Panc1 (cell line): ENCODE results near the gene ENTPD8. TPM values are rescaled to one million over a fixed set of nuclear protein-coding genes. Genes with fewer than 3 reads are reported as not detected.

Experiments used
- ATAC-seq: fragments of 200-7000 bp; cut with Tn5 transposase; 2 replicates; pipeline ENCODE4 v1.9.1; 2020; ENCODE audit warnings: mild to moderate bottlenecking, moderate library complexity
- Bru-seq: library from RNA; stranded (reverse); fragments of 400-500 nt; gene quantifications from one replicate; lab custom pipeline; 2021; lab: Mats Ljungman, UMichigan
- BruChase-seq, 2 experiments: library from RNA; stranded (reverse); fragments of 400-500 nt; gene quantifications; one replicate each; lab custom pipeline; 2021; lab: Mats Ljungman, UMichigan
- BruUV-seq: library from RNA; stranded (reverse); fragments of 400-500 nt; replicated peaks from 2 replicates; lab custom pipeline; 2021; lab: Mats Ljungman, UMichigan
- CTCF ChIA-PET: fragments of 300-600 bp; sonication (Branson Sonifier 250); formaldehyde crosslinking; loops from one replicate; lab custom pipeline; 2022; ENCODE audit warnings: antibody characterized with exemption; lab: Charles Lee
- POLR2A ChIA-PET: fragments of 300-600 bp; sonication (Branson Sonifier 250); formaldehyde crosslinking; loops from one replicate; lab custom pipeline; 2022; ENCODE audit warnings: antibody characterized with exemption; lab: Charles Lee
- DNase-seq: peaks from one replicate; pipeline ENCODE4 v3.0.0-alpha.2; 2010; ENCODE audit warnings: low read depth, low spot score
- H3K27ac ChIP-seq: 2 replicates; pipeline ENCODE4 v1.5.1; 2011; ENCODE audit warnings: mild to moderate bottlenecking, low read length, inconsistent platforms
- H3K27me3 ChIP-seq: fragments of 200-500 bp; sonication (Bioruptor generic); 2 replicates; pipeline ENCODE4 v1.6.0; 2014; ENCODE audit warnings: low read length, inconsistent platforms; ENCODE audit not compliant: control insufficient read depth, insufficient read depth
- H3K36me3 ChIP-seq: fragments of 200-500 bp; sonication (Bioruptor generic); 2 replicates; pipeline ENCODE4 v1.5.1; 2014; ENCODE audit warnings: inconsistent platforms, mild to moderate bottlenecking, low read length, moderate library complexity; ENCODE audit not compliant: control insufficient read depth, insufficient read depth
- H3K4me1 ChIP-seq: 2 replicates; pipeline ENCODE4 v1.5.1; 2011; ENCODE audit warnings: inconsistent platforms, mild to moderate bottlenecking, low read length, moderate library complexity; ENCODE audit not compliant: control insufficient read depth, insufficient read depth
- H3K4me3 ChIP-seq, 2 experiments: 2 replicates each; pipeline ENCODE4 v1.5.1; 2011 to 2012; ENCODE audit warnings: low read depth in 2 of 2, low read length in 2 of 2, mild to moderate bottlenecking in 2 of 2, inconsistent platforms in 1 of 2, moderate library complexity in 1 of 2
- H3K9me3 ChIP-seq: fragments of 200-500 bp; sonication (Bioruptor generic); 2 replicates; pipeline ENCODE4 v1.5.1; 2014; ENCODE audit warnings: low read depth, mild to moderate bottlenecking, inconsistent platforms, low read length, moderate library complexity; ENCODE audit not compliant: control insufficient read depth, insufficient read depth
- SIN3A ChIP-seq: IDR thresholded peaks from 2 replicates; pipeline ENCODE4 v1.6.1; 2012; ENCODE audit warnings: low read depth, mild to moderate bottlenecking, low read length, moderate library complexity, borderline replicate concordance; ENCODE audit not compliant: insufficient read depth
- TCF7L2 ChIP-seq: IDR thresholded peaks from 2 replicates; pipeline ENCODE4 v1.6.1; 2011; ENCODE audit warnings: mild to moderate bottlenecking, low read depth, low read length, inconsistent platforms
- in situ Hi-C: cut with HindIII; loops from 2 replicates; pipeline ENCODE4 v1.10.0; 2016; ENCODE audit warnings: low sequenced_read_pairs, low pct_unique_long_range_greater_than_20kb
- intact Hi-C: fragments of 100-400 bp; cut with micrococcal nuclease; formaldehyde crosslinking; loops from one replicate; pipeline ENCODE4 v1.10.0; 2022; ENCODE audit not compliant: unreplicated experiment
- long read RNA-seq: library from polyadenylated mRNA; unstranded; transcript quantifications from one replicate; pipeline ENCODE4 v2.0.0, GENCODE V29; 2021; ENCODE audit not compliant: unreplicated experiment
- polyA plus RNA-seq: library from polyadenylated mRNA; unstranded; fragments of >200 nt; gene quantifications from one replicate; pipeline ENCODE4 v1.2.1, GENCODE V29; 2012; ENCODE audit warnings: missing spikeins; ENCODE audit not compliant: insufficient read length
- total RNA-seq: library from RNA; stranded (reverse); gene quantifications from one replicate; pipeline ENCODE4 v1.2.1, GENCODE V29; 2021; ENCODE audit not compliant: unreplicated experiment
- TF ChIP-seq, protein P1 (sequence below), 2 experiments: IDR thresholded peaks; 2 replicates each; pipeline ENCODE4 v1.6.1; 2011 to 2012; ENCODE audit warnings: low read depth in 2 of 2, control low read depth in 1 of 2, low read length in 1 of 2, mild to moderate bottlenecking in 1 of 2, moderate library complexity in 1 of 2; ENCODE audit not compliant: insufficient read depth in 1 of 2
- TF ChIP-seq, protein P2 (sequence below): fragments of 450-650 bp; IDR thresholded peaks from 2 replicates; pipeline ENCODE4 v1.5.1; 2017; ENCODE audit warnings: mild to moderate bottlenecking

The ENTPD8 gene, protein sequence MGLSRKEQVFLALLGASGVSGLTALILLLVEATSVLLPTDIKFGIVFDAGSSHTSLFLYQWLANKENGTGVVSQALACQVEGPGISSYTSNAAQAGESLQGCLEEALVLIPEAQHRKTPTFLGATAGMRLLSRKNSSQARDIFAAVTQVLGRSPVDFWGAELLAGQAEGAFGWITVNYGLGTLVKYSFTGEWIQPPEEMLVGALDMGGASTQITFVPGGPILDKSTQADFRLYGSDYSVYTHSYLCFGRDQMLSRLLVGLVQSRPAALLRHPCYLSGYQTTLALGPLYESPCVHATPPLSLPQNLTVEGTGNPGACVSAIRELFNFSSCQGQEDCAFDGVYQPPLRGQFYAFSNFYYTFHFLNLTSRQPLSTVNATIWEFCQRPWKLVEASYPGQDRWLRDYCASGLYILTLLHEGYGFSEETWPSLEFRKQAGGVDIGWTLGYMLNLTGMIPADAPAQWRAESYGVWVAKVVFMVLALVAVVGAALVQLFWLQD
- total RNA-seq (3.9 TPM), Bru-seq, nascent RNA (percentile 38 among the genes with signal in this experiment), BruChase-seq, experiment 1, labeled RNA remaining after a 2-hour chase (percentile 44 among the genes with signal in this experiment), BruChase-seq, experiment 2, labeled RNA remaining after a 6-hour chase (percentile 47 among the genes with signal in this experiment)
- 4.2 TPM for polyA plus RNA-seq
- long read RNA-seq, partial matches to known transcripts, result 5 of 16 reads
- long read RNA-seq, other reads (novel, unspliced or antisense), result 7 of 16 reads

DNA sequence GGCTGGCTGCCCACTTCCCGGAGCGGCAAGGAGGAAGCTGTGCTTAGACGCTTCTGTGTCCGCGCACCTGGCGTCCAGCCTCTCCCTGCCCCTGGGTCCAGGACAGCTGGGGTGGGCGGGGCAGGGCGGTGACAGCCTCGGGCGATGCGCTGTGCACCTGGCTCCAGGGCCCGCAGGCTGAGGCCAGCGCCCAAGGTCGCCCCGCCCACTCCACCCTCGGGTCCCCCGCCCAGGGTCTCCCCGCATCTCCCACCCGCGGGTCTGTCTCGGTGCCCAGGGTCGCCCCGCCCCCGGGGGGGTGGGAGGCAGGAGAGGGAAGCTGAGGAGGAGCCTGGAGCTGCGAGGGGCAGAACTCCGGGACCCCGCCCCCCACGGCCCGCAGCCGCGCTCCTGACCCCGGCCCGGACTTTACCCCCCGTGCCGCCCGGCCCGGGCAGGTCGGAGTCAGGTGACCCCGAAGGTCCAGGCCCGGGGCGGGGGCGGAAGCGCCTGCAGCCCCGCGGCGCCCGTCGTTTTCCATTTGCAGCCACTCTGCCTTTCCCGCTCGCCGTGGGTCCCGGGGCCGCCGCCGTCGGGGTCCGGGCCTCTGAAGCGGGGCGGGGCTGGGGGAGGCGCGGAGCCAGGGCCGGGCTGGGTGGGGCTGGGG, at the start of gene ENTPD8:
Gene ENTPD8, minus strand, starts transcription at position 69 of the 646 bp plus-strand sequence. CDS start 3,072 bp downstream, outside the sequence.
- BruUV-seq, result no TSS peak

DNA sequence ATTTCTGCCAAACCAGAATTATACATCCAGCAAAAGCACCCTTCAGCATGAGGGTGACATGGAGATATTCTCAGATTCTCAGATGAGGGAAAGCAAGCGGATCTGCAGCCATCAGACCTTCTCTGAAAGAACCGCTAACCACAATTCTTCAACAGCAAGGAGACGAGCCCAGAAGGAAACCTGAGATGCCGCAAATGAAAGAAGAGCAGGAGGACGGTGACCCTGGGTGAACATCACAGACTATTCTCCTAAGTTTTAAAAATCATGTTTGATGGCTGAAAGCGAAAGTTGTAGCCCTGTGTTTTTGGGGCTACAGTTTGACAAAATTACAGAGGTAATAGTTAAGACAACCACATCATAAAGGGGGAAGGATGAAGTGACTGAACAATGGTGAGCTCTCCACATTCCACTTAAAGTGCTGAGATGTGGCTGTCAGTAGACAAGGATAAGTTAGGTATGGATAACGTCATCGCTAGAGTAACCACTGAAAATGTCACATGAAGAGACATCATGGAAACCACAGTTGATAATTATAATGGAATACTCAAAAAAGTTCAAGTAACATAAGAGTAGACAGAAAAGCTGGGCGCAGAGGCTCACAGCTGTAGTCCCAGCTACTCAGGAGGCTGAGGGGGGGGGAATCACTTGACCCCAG, 49.5 kb upstream of the ENTPD8 start:
- ATAC-seq, result no peak
- Histone ChIP-seq H3K4me1 (no peaks in the 10 kb centered on the region), H3K9me3 (no peaks in the 10 kb centered on the region), H3K27ac (no peak overlapping the region), H3K27me3 (no peaks in the 10 kb centered on the region), H3K36me3 (no peaks in the 10 kb centered on the region), H3K4me3 (no peak overlapping the region)
- POLR2A ChIA-PET, result no interaction called here
- no TSS peak for BruUV-seq
- TF ChIP-seq TCF7L2, result no peak
- TF ChIP-seq SIN3A, result no peak
- no peak for DNase-seq
- CTCF ChIA-PET, result no interaction called here
- in situ Hi-C loops, result no loop called here
- intact Hi-C loops, result no loop called here

More for the DNA sequence above, at the start of gene ENTPD8:
- in situ Hi-C loops, result no loop called here
- no peaks in the 10 kb centered on the region for H3K27me3 ChIP-seq
- H3K9me3 ChIP-seq, result no peaks in the 10 kb centered on the region
- ATAC-seq, result peak; percentile 82
- TF ChIP-seq, protein P1, sequence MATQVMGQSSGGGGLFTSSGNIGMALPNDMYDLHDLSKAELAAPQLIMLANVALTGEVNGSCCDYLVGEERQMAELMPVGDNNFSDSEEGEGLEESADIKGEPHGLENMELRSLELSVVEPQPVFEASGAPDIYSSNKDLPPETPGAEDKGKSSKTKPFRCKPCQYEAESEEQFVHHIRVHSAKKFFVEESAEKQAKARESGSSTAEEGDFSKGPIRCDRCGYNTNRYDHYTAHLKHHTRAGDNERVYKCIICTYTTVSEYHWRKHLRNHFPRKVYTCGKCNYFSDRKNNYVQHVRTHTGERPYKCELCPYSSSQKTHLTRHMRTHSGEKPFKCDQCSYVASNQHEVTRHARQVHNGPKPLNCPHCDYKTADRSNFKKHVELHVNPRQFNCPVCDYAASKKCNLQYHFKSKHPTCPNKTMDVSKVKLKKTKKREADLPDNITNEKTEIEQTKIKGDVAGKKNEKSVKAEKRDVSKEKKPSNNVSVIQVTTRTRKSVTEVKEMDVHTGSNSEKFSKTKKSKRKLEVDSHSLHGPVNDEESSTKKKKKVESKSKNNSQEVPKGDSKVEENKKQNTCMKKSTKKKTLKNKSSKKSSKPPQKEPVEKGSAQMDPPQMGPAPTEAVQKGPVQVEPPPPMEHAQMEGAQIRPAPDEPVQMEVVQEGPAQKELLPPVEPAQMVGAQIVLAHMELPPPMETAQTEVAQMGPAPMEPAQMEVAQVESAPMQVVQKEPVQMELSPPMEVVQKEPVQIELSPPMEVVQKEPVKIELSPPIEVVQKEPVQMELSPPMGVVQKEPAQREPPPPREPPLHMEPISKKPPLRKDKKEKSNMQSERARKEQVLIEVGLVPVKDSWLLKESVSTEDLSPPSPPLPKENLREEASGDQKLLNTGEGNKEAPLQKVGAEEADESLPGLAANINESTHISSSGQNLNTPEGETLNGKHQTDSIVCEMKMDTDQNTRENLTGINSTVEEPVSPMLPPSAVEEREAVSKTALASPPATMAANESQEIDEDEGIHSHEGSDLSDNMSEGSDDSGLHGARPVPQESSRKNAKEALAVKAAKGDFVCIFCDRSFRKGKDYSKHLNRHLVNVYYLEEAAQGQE (IDR thresholded peaks at IDR 0.05; ENCODE audit: insufficient read depth in 1 of 2, low read depth in 2 of 2, low read length in 1 of 2), result no peak
- TF ChIP-seq SIN3A (0 out of 2 replicates have a peak, but pooled peaks have one; percentile 64), TCF7L2 (no peak)
- TF ChIP-seq, protein P2, sequence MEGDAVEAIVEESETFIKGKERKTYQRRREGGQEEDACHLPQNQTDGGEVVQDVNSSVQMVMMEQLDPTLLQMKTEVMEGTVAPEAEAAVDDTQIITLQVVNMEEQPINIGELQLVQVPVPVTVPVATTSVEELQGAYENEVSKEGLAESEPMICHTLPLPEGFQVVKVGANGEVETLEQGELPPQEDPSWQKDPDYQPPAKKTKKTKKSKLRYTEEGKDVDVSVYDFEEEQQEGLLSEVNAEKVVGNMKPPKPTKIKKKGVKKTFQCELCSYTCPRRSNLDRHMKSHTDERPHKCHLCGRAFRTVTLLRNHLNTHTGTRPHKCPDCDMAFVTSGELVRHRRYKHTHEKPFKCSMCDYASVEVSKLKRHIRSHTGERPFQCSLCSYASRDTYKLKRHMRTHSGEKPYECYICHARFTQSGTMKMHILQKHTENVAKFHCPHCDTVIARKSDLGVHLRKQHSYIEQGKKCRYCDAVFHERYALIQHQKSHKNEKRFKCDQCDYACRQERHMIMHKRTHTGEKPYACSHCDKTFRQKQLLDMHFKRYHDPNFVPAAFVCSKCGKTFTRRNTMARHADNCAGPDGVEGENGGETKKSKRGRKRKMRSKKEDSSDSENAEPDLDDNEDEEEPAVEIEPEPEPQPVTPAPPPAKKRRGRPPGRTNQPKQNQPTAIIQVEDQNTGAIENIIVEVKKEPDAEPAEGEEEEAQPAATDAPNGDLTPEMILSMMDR, result no peak
- no peak for DNase-seq
- H3K4me1 ChIP-seq, result peaks cover 9% of the 10 kb centered on the region
- no peak within 1 kb of the TSS for H3K27ac ChIP-seq
- intact Hi-C loops, result no loop called here
- ChIA-PET CTCF (interaction anchor here (0.7 kb wide), 2 partner anchors 14 to 95 kb away, joined by 6 read pairs; no protein-coding TSS in a partner anchor), POLR2A (interaction anchor here (0.6 to 0.7 kb wide), 2 partner anchors 149 to 370 kb away, joined by 3 to 7 read pairs; partner anchors contain the start of gene ZMYND19)
- H3K36me3 ChIP-seq, result no peaks in the 10 kb centered on the region
- peak within 1 kb of the TSS; percentile 47 for H3K4me3 ChIP-seq
